Measurements from ENCODE around the gene MAZ. TPM values are rescaled to one million over a fixed set of nuclear protein-coding genes. Genes with fewer than 3 reads are reported as not detected.
A peak's percentile ranks its signal among the peaks of the same experiment; 100 is the strongest.
"Not testable (repeated sequence)": the region's sequence is repeated elsewhere in the genome, so short reads cannot be mapped to it uniquely, and the experiment has no call there.

Gene MAZ
- 141 TPM for total RNA-seq

DNA sequence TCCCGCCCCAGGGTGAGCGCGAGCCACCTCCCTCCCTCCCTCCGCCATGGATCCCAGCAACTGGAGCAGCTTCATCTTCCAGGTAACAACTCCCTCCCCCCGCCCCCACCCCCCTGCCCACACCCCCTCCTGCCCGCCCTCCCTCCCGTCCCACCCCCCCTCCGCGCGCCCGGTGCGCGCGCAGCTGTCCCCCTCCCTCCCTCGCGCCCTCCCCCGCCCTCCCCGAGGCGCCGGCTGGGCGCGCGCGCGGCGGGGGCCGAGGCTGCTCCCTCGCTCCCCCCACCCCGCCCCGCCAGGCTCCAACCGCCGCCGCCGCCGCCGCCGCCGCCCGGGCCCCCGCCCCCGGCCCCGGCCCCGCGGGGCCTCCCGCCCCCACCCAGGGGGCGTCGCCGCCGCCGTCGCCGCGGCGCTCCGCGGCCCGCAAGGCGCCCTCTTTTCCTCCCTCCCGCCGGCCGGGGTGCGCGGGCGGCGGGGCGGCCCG, at the start of gene MAZ:
TSS of gene MAZ (plus strand) at position 431 of the 481 bp plus-strand sequence. CDS start 173 bp downstream, outside the sequence.
- Histone ChIP-seq H3K27me3 (ENCODE audit: control insufficient read depth in 3 of 3, insufficient read depth in 3 of 3, low read length in 3 of 3) (no peaks in the 10 kb centered on the region), H3K27ac (ENCODE audit: low read depth, low read length) (peak within 1 kb of the TSS; percentile 96), H3K36me3 (ENCODE audit: control insufficient read depth in 3 of 3, insufficient read depth in 3 of 3, low read length in 3 of 3) (peaks cover 11 to 15% (median 14%) of the 10 kb centered on the region in 3 donors), H3K9ac (ENCODE audit: low read depth in 1 of 3, low read length in 3 of 3) (peak within 1 kb of the TSS; percentile 97 to 99 (median 99)), H3K4me1 (ENCODE audit: control insufficient read depth in 3 of 3, insufficient read depth in 3 of 3, low read length in 3 of 3) (peaks cover 45 to 55% (median 50%) of the 10 kb centered on the region in 3 donors), H3K4me3 (ENCODE audit: low read length in 3 of 3) (peak within 1 kb of the TSS; percentile 93 to 98 (median 96)), H3K9me3 (ENCODE audit: control insufficient read depth in 3 of 3, low read length in 3 of 3) (no peaks in the 10 kb centered on the region)

DNA sequence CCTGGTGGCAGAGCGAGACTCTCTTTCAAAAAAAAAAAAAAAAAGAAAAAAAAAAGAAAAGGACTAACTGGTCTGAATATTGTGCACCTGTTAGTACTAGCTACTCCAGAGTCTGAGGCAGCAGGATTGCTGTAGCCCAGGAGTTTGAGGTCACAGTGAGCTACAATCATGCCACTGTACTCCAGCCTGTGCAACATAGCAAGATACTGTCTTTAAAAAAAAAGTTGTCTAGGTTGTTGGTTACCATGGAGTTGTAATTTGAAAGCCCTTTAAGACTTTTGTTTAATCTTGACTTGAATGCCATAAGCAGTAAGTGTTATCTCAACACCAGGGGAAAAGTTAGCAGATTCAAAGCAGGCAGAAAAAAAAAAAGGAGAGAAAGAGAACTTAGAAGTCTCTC, 49.7 kb upstream of the MAZ start:
- H3K9me3 ChIP-seq (ENCODE audit: control insufficient read depth in 3 of 3, low read length in 3 of 3): no peaks in the 10 kb centered on the region

DNA sequence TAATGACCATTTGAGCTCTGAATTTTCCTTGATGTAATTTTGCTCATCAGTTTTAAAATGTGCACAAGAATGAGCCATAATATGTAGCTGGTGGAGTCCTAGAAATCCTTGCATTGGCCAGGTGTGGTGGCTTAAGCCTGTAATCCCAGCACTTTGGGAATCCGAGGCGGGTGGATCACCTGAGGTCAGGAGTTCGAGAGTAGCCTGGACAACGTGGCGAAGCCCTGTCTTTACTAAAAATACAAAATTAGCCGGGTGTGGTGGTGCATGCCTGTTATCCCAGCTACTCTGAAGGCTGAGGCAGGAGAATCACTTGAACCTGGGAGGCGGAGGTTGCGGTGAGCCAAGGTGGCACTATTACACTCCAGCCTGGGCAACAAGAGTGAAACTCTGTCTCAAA, 49.2 kb upstream of the MAZ start:
- not testable (repeated sequence) for H3K4me3 ChIP-seq (ENCODE audit: low read length in 3 of 3); H3K27me3 ChIP-seq (ENCODE audit: control insufficient read depth in 3 of 3, insufficient read depth in 3 of 3, low read length in 3 of 3); H3K36me3 ChIP-seq (ENCODE audit: control insufficient read depth in 3 of 3, insufficient read depth in 3 of 3, low read length in 3 of 3); H3K4me1 ChIP-seq (ENCODE audit: control insufficient read depth in 3 of 3, insufficient read depth in 3 of 3, low read length in 3 of 3); H3K9ac ChIP-seq (ENCODE audit: low read depth in 1 of 3, low read length in 3 of 3); H3K27ac ChIP-seq (ENCODE audit: low read depth, low read length); H3K9me3 ChIP-seq (ENCODE audit: control insufficient read depth in 3 of 3, low read length in 3 of 3)

More for the DNA sequence above, 49.7 kb upstream of the MAZ start:
- H3K36me3 ChIP-seq (ENCODE audit: control insufficient read depth in 3 of 3, insufficient read depth in 3 of 3, low read length in 3 of 3): no peaks in the 10 kb centered on the region
- no peaks in the 10 kb centered on the region for H3K4me1 ChIP-seq (ENCODE audit: control insufficient read depth in 3 of 3, insufficient read depth in 3 of 3, low read length in 3 of 3)
- H3K4me3 ChIP-seq (ENCODE audit: low read length in 3 of 3): no peak overlapping the region
- H3K9ac ChIP-seq (ENCODE audit: low read depth in 1 of 3, low read length in 3 of 3): no peak overlapping the region
- no peak overlapping the region for H3K27ac ChIP-seq (ENCODE audit: low read depth, low read length)
- no peaks in the 10 kb centered on the region for H3K27me3 ChIP-seq (ENCODE audit: control insufficient read depth in 3 of 3, insufficient read depth in 3 of 3, low read length in 3 of 3)

DNA sequence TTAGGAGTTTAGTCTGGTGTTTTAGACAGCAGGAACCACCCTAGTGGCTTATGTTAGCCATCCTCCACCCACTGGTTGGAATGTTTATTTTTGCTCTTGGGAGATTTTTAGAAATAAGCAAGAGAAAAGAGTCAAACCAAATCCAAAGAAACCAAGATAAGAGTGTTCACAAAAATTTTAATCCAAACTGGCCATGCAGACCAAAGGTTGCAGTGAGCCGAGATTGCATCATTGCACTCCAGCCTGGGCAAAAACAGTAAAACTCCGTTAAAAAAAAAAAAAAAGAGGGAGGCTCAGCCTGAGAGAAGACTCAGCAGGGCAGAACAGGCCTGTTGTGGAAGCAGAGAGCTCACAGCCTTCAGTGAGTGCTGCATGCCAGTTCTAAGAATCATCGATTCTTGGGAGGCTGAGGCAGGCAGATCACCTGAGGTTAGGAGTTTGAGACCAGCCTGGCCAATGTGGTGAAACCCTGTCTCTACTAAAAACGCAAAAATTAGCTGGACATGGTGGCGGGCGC, 48.3 kb upstream of the MAZ start:
- Histone ChIP-seq H3K27me3 (ENCODE audit: control insufficient read depth in 3 of 3, insufficient read depth in 3 of 3, low read length in 3 of 3) (peaks cover 0 to 3% (median 0%) of the 10 kb centered on the region in 3 donors), H3K9me3 (ENCODE audit: control insufficient read depth in 3 of 3, low read length in 3 of 3) (no peaks in the 10 kb centered on the region), H3K27ac (ENCODE audit: low read depth, low read length) (no peak overlapping the region), H3K9ac (ENCODE audit: low read depth in 1 of 3, low read length in 3 of 3) (no peak overlapping the region), H3K4me1 (ENCODE audit: control insufficient read depth in 3 of 3, insufficient read depth in 3 of 3, low read length in 3 of 3) (no peaks in the 10 kb centered on the region), H3K36me3 (ENCODE audit: control insufficient read depth in 3 of 3, insufficient read depth in 3 of 3, low read length in 3 of 3) (no peaks in the 10 kb centered on the region), H3K4me3 (ENCODE audit: low read length in 3 of 3) (no peak overlapping the region)

DNA sequence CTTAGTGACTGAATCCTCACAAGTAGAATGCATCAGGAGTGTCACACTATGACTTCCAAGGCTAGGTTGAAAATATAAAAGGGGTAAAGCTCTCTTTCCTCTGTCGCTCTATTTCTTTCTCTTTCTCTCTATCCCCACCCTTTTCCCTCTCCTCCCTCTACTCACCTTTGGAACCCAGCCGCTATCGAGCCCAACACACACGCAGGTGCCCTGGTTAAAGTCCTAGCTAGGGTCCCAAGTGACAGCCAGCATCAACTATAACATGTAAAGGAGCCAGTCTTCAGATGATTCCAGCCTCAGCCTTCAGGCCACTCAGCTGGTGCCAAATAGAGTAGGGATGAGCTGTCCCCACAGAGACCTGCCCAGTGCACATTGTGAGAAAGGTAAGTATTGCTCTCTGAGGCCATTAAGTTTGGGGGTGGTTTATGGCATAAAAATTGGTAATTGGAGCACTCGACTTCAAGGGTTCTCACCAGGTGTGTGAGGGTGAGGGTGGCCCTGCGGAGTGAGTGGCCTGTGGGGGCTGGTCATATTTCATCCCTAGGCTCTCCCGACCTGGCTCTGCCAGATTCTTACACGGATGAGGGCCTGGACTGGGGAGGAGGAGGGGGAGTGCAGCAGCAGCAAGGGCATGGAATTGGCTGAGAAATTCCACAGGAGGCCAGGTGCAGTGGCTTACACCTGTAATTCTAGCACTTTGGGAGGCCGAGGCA, 45.6 kb upstream of the MAZ start:
- Histone ChIP-seq H3K9ac (ENCODE audit: low read depth in 1 of 3, low read length in 3 of 3) (no peak overlapping the region), H3K27me3 (ENCODE audit: control insufficient read depth in 3 of 3, insufficient read depth in 3 of 3, low read length in 3 of 3) (peaks cover 0 to 4% (median 0%) of the 10 kb centered on the region in 3 donors), H3K9me3 (ENCODE audit: control insufficient read depth in 3 of 3, low read length in 3 of 3) (no peaks in the 10 kb centered on the region), H3K27ac (ENCODE audit: low read depth, low read length) (no peak overlapping the region), H3K36me3 (ENCODE audit: control insufficient read depth in 3 of 3, insufficient read depth in 3 of 3, low read length in 3 of 3) (no peaks in the 10 kb centered on the region), H3K4me1 (ENCODE audit: control insufficient read depth in 3 of 3, insufficient read depth in 3 of 3, low read length in 3 of 3) (peaks cover 4 to 5% (median 5%) of the 10 kb centered on the region in 3 donors), H3K4me3 (ENCODE audit: low read length in 3 of 3) (no peak overlapping the region)

DNA sequence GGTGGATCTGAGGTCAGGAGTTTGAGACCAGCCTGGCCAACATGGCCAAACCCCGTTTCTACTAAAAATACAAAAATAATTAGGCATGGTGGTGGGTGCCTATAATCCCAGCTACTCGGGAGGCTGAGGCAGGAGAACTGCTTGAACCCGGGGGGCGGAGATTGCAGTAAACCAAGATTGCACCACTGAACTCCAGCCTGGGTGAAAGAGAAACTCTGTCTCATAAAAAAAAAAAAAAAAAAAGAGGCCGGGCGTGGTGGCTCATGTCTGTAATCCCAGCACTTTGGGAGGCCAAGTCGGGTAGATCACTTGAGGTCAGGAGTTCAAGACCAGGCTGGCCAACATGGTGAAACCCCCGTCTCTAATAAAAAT, 45.1 kb upstream of the MAZ start:
- H3K4me3 ChIP-seq (ENCODE audit: low read length in 3 of 3); H3K4me1 ChIP-seq (ENCODE audit: control insufficient read depth in 3 of 3, insufficient read depth in 3 of 3, low read length in 3 of 3); H3K9ac ChIP-seq (ENCODE audit: low read depth in 1 of 3, low read length in 3 of 3); H3K36me3 ChIP-seq (ENCODE audit: control insufficient read depth in 3 of 3, insufficient read depth in 3 of 3, low read length in 3 of 3); H3K9me3 ChIP-seq (ENCODE audit: control insufficient read depth in 3 of 3, low read length in 3 of 3); H3K27me3 ChIP-seq (ENCODE audit: control insufficient read depth in 3 of 3, insufficient read depth in 3 of 3, low read length in 3 of 3); H3K27ac ChIP-seq (ENCODE audit: low read depth, low read length): not testable (repeated sequence)

DNA sequence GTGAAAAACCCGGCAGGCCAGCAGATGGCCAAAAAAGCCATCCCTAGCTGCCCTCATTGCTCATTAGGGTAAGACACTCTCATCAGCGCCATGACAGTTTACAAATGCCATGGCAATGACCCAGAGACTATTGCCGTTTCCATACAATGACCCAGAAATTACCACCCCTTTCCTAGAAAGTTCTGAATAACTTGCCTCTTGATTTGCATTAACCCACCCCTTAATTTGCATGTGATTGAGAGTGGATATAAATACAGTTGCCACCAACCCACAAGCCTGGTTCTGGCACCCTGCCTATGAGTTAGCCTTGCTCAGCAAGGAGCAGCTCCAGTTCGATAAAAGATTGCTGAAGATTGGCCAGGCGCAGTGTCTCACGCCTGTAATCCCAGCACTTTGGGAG, 44.4 kb upstream of the MAZ start:
- H3K9me3 ChIP-seq (ENCODE audit: control insufficient read depth in 3 of 3, low read length in 3 of 3): no peaks in the 10 kb centered on the region
- H3K27me3 ChIP-seq (ENCODE audit: control insufficient read depth in 3 of 3, insufficient read depth in 3 of 3, low read length in 3 of 3): peaks cover 0 to 4% (median 0%) of the 10 kb centered on the region in 3 donors
- no peak overlapping the region for H3K27ac ChIP-seq (ENCODE audit: low read depth, low read length)
- no peak overlapping the region for H3K9ac ChIP-seq (ENCODE audit: low read depth in 1 of 3, low read length in 3 of 3)
- no peak overlapping the region for H3K4me3 ChIP-seq (ENCODE audit: low read length in 3 of 3)
- H3K4me1 ChIP-seq (ENCODE audit: control insufficient read depth in 3 of 3, insufficient read depth in 3 of 3, low read length in 3 of 3): peaks cover 4 to 5% (median 5%) of the 10 kb centered on the region in 3 donors
- no peaks in the 10 kb centered on the region for H3K36me3 ChIP-seq (ENCODE audit: control insufficient read depth in 3 of 3, insufficient read depth in 3 of 3, low read length in 3 of 3)

DNA sequence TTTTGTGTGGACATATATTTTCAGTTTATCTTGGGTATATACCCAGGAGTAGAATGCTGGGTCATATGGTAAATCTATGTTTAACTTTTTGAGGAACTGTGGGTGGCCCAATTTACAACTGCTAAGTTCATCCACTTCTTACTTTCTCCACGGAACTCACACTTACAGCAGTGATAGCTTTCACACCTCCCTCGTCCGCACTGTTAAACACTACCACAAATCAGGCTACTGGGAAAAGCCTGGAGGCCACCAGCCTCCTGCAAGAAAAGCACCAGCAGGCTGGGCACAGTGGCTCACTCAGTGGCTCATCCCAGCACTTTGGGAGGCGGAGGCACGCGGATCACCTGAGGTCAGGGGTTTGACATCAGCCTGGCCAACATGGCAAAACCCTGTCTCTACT, 43.0 kb upstream of the MAZ start:
- Histone ChIP-seq H3K4me1 (ENCODE audit: control insufficient read depth in 3 of 3, insufficient read depth in 3 of 3, low read length in 3 of 3) (peaks cover 4 to 5% (median 5%) of the 10 kb centered on the region in 3 donors), H3K36me3 (ENCODE audit: control insufficient read depth in 3 of 3, insufficient read depth in 3 of 3, low read length in 3 of 3) (no peaks in the 10 kb centered on the region), H3K9me3 (ENCODE audit: control insufficient read depth in 3 of 3, low read length in 3 of 3) (no peaks in the 10 kb centered on the region), H3K27ac (ENCODE audit: low read depth, low read length) (no peak overlapping the region), H3K4me3 (ENCODE audit: low read length in 3 of 3) (no peak overlapping the region), H3K27me3 (ENCODE audit: control insufficient read depth in 3 of 3, insufficient read depth in 3 of 3, low read length in 3 of 3) (peaks cover 0 to 4% (median 0%) of the 10 kb centered on the region in 3 donors), H3K9ac (ENCODE audit: low read depth in 1 of 3, low read length in 3 of 3) (no peak overlapping the region)

DNA sequence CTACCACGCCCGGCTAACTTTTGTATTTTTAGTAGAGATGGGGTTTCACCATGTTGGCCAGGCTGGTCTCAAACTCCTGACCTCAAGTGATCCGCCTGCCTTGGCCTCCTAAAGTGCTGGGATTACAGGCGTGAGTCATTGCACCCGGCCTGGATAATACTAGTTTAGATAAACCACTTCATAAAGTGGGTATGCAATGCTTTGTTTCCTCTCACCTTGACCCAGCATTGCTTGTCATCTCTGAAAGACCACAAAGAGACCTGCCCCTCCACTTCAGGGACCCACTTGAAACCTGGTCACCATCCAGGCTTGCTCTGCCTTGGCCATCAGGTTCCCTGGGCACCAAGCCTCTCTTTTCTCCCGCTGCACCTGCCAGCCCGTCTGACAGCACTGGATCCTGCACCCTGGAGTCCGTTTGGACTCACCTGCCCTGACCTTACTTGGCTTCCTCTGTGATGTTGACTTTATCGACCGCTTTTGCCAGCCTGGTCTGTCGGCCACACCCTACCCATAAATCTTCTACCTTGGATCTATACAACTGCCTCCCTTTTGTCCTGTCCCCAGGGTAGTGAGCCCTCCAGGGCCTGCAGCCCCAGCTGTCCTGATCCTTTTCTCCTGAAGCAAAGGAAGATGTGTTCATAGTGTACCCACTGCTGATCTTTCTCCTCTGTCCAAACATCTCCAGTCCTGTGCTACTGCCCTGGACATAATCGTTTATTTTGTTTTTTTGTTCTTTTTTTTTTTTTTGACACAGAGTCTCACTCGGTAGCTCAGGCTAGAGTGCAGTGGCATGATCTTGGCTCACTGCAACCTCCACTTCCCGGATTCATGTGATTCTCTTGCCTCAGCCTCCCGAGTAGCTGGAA, 40.9 kb upstream of the MAZ start:
- Histone ChIP-seq H3K9ac (ENCODE audit: low read depth in 1 of 3, low read length in 3 of 3) (no peak overlapping the region), H3K36me3 (ENCODE audit: control insufficient read depth in 3 of 3, insufficient read depth in 3 of 3, low read length in 3 of 3) (no peaks in the 10 kb centered on the region), H3K27me3 (ENCODE audit: control insufficient read depth in 3 of 3, insufficient read depth in 3 of 3, low read length in 3 of 3) (peaks cover 0 to 4% (median 0%) of the 10 kb centered on the region in 3 donors), H3K27ac (ENCODE audit: low read depth, low read length) (no peak overlapping the region), H3K4me3 (ENCODE audit: low read length in 3 of 3) (no peak overlapping the region), H3K4me1 (ENCODE audit: control insufficient read depth in 3 of 3, insufficient read depth in 3 of 3, low read length in 3 of 3) (peaks cover 4 to 5% (median 5%) of the 10 kb centered on the region in 3 donors), H3K9me3 (ENCODE audit: control insufficient read depth in 3 of 3, low read length in 3 of 3) (no peaks in the 10 kb centered on the region)

DNA sequence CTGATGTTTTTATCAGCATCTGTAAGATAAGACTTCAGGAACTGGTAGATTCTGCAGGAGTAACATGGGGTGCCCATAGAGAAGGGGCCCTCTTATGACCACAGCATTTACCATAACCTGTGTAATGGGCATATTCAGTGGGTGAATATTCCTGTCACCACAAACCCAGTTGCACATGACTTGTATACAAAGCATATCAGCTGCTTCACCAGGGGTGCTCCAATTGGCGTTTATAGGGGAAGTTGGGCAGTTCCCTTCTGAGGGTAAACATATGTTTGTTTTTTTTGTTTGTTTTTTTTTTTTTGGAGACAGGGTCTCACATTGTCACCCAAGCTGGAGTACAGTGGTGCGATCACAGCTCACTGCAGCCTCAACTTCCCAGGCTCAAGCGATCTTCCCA, 39.8 kb upstream of the MAZ start:
- H3K9me3 ChIP-seq (ENCODE audit: control insufficient read depth in 3 of 3, low read length in 3 of 3): no peaks in the 10 kb centered on the region
- peaks cover 4 to 5% (median 5%) of the 10 kb centered on the region in 3 donors for H3K4me1 ChIP-seq (ENCODE audit: control insufficient read depth in 3 of 3, insufficient read depth in 3 of 3, low read length in 3 of 3)
- H3K27me3 ChIP-seq (ENCODE audit: control insufficient read depth in 3 of 3, insufficient read depth in 3 of 3, low read length in 3 of 3): peaks cover 0 to 4% (median 0%) of the 10 kb centered on the region in 3 donors
- H3K9ac ChIP-seq (ENCODE audit: low read depth in 1 of 3, low read length in 3 of 3): no peak overlapping the region
- no peak overlapping the region for H3K4me3 ChIP-seq (ENCODE audit: low read length in 3 of 3)
- no peaks in the 10 kb centered on the region for H3K36me3 ChIP-seq (ENCODE audit: control insufficient read depth in 3 of 3, insufficient read depth in 3 of 3, low read length in 3 of 3)
- H3K27ac ChIP-seq (ENCODE audit: low read depth, low read length): no peak overlapping the region
